ENCODE data around the gene CHCHD10. TPM values are rescaled to one million over a fixed set of nuclear protein-coding genes. Genes with fewer than 3 reads are reported as not detected.

The CHCHD10 gene
- total RNA-seq, 2 donors from 2014 or later: 420 to 719 TPM

DNA sequence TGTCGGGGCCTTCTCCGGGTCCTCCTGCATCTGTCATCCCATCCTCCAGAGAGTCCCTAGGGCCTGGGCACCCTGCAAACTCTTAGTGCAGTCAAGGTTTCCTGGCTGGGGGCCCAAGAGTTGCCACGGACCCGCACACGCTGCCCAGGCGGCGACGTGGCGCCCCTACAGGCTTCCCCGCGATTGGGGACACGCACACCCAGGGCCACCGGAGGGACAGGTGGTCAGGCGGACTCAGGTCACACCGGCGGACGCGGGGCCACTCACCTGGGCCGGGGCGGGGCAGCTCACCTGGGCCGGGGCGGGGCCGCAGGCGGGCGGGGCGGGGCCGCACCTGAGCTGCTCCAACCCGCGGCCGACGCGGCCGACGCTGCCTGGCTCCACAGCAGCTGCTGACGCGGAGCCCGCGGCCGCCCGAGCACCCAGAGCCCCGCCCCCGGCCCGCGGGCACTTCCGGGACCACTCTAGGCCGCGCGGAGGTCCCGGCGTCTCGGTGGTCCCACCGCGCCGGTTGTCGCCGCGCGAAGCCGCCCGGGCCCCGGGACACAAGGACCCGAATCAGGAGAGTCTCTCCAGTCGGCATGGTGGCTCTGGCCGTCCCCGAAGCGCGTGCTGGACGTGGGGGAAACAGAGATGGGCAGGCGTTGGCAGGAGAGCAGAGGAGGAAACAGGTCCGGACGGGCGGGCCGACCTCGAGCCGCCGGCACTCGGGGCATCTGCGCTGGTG lies 16.9 kb downstream of the CHCHD10 start, which contains the start of gene ZNF70:
Gene ZNF70, minus strand, starts transcription at position 399 of the 727 bp plus-strand sequence. CDS start 5,972 bp downstream, outside the sequence.
- Histone ChIP-seq H3K27me3 (no peaks in the 10 kb centered on the region), H3K36me3 (no peaks in the 10 kb centered on the region), H3K9me3 (no peaks in the 10 kb centered on the region), H3K27ac (peak within 1 kb of the TSS; percentile 92), H3K4me3 (peak within 1 kb of the TSS; percentile 44), H3K4me1 (no peaks in the 10 kb centered on the region), H3K9ac (ENCODE audit: low read depth in 2 of 2, low read length in 2 of 2) (peak within 1 kb of the TSS; percentile 86 to 87)
- TF ChIP-seq, protein P1, sequence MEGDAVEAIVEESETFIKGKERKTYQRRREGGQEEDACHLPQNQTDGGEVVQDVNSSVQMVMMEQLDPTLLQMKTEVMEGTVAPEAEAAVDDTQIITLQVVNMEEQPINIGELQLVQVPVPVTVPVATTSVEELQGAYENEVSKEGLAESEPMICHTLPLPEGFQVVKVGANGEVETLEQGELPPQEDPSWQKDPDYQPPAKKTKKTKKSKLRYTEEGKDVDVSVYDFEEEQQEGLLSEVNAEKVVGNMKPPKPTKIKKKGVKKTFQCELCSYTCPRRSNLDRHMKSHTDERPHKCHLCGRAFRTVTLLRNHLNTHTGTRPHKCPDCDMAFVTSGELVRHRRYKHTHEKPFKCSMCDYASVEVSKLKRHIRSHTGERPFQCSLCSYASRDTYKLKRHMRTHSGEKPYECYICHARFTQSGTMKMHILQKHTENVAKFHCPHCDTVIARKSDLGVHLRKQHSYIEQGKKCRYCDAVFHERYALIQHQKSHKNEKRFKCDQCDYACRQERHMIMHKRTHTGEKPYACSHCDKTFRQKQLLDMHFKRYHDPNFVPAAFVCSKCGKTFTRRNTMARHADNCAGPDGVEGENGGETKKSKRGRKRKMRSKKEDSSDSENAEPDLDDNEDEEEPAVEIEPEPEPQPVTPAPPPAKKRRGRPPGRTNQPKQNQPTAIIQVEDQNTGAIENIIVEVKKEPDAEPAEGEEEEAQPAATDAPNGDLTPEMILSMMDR (IDR thresholded peaks at IDR 0.05): no peak
- intact Hi-C loops (cut with DNase I): no loop called here
- DNase-seq: peak; percentile 91

DNA sequence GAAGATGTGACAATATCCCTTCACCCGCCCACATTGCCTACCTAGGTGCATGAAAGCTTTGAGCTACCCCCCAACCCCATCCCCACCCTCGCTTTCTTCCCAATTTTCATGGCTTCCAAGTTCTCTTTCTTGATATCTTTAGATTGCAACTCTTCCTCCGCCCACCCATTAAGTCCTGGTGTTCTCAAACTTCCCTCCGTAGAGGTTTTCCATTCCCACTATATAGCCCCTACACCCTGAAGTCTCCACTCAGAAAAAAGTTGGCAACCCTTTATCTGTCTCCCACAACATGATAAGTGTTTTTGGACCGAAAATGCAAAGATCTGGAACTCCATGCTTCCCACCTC lies 17.4 kb downstream of the CHCHD10 start:
- no peaks in the 10 kb centered on the region for H3K4me1 ChIP-seq
- TF ChIP-seq, protein P1 (IDR thresholded peaks at IDR 0.05): no peak
- H3K27me3 ChIP-seq: no peaks in the 10 kb centered on the region
- peak overlapping the region; percentile 80 to 82 for H3K9ac ChIP-seq (ENCODE audit: low read depth in 2 of 2, low read length in 2 of 2)
- no peak overlapping the region for H3K27ac ChIP-seq
- no peak for DNase-seq
- no peaks in the 10 kb centered on the region for H3K36me3 ChIP-seq
- peak overlapping the region; percentile 44 for H3K4me3 ChIP-seq
- H3K9me3 ChIP-seq: no peaks in the 10 kb centered on the region
- intact Hi-C loops (cut with DNase I): no loop called here

DNA sequence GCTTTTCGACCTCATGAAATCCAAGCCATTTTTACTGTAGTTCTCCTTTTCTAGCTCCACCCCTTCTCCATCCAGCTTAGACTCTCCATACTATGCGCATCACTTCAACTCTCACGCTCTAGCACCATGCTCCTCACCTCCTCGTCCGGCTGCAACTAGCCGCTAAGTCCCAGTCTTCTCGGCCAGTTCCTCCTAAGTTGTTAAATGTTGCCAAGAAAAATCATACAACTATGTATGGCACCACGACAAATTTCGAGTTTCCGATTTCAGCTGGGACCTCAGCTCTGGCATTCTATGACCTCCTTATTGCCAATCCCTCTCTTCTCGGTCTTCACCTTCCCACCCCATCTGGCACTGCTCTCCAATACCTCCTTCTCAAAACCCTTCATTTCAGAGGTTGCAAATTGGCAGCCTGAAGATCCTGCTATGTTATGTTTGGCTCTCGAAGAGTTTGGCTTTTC lies 17.9 kb downstream of the CHCHD10 start:
- TF ChIP-seq, protein P1 (IDR thresholded peaks at IDR 0.05): no peak
- Histone ChIP-seq H3K36me3 (no peaks in the 10 kb centered on the region), H3K4me1 (no peaks in the 10 kb centered on the region), H3K27me3 (no peaks in the 10 kb centered on the region), H3K27ac (no peak overlapping the region), H3K4me3 (no peak overlapping the region), H3K9me3 (no peaks in the 10 kb centered on the region), H3K9ac (ENCODE audit: low read depth in 2 of 2, low read length in 2 of 2) (no peak overlapping the region)
- intact Hi-C loops (cut with DNase I): no loop called here
- no peak for DNase-seq

DNA sequence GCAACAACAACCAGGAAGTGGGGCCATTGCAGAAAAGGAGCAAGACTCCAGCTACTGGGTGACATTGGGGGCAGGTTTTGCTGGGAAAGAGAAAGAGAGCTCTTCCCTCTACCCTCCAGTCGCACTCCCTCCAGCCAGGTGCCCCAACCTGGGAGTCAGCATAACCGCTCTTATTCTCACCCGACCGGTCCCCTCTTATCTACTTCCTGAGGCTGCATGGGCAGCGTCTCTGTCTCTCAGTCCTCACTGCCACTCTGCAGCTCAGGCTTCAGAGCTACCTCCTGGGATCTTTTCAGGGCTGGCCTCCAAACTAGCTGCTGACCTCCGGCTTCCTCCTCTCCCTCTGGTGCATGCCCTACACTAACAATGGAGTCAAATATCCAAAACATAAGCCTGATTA lies 22.0 kb downstream of the CHCHD10 start:
- H3K27me3 ChIP-seq: no peaks in the 10 kb centered on the region

DNA sequence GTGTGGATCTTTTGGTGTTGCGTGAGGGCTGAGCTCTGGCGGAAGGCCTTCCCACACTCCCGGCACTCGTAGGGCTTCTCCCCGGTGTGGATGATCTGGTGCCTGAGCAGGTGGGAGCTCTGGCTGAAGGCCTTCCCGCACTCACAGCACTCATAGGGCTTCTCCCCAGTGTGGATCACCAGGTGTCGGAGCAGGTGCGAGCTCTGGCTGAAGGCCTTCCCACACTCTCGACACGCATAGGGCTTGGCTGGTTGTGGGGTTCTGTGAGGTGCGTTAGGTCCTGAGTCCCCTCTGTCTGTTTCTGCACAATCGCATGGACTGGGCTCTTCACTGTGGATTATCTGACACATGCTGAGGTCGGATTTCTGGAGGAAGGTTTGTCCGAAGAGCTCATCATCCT lies 23.3 kb downstream of the CHCHD10 start:
- H3K27ac ChIP-seq: no peak overlapping the region
- H3K36me3 ChIP-seq: no peaks in the 10 kb centered on the region
- no peak overlapping the region for H3K4me3 ChIP-seq
- no peaks in the 10 kb centered on the region for H3K9me3 ChIP-seq
- intact Hi-C loops (cut with DNase I): no loop called here
- H3K4me1 ChIP-seq: no peaks in the 10 kb centered on the region
- no peak overlapping the region for H3K9ac ChIP-seq (ENCODE audit: low read depth in 2 of 2, low read length in 2 of 2)
- no peak for DNase-seq
- TF ChIP-seq, protein P1 (IDR thresholded peaks at IDR 0.05): no peak
- no peaks in the 10 kb centered on the region for H3K27me3 ChIP-seq

More for the DNA sequence above, 22.0 kb downstream of the CHCHD10 start:
- no peaks in the 10 kb centered on the region for H3K4me1 ChIP-seq
- H3K9me3 ChIP-seq: no peaks in the 10 kb centered on the region
- H3K36me3 ChIP-seq: no peaks in the 10 kb centered on the region
- intact Hi-C loops (cut with DNase I): no loop called here
- no peak overlapping the region for H3K27ac ChIP-seq
- H3K9ac ChIP-seq (ENCODE audit: low read depth in 2 of 2, low read length in 2 of 2): no peak overlapping the region
- TF ChIP-seq, protein P1 (IDR thresholded peaks at IDR 0.05): no peak
- DNase-seq: no peak
- H3K4me3 ChIP-seq: no peak overlapping the region
